HL-60 (cell line): ENCODE measurements around the gene CCDC97.

Source experiments
- DNase-seq, 2 experiments: peaks; one replicate each; pipeline ENCODE4 v3.0.0-alpha.2; 2010 to 2020; ENCODE audit warnings: low read depth in 1 of 2, low spot score in 1 of 2
- H3K27ac ChIP-seq: fragments of 250-450 bp; sonication (Bioruptor Pico); replicated peaks from 2 replicates; pipeline ENCODE4 v1.5.1; 2020; ENCODE audit warnings: mild to moderate bottlenecking, moderate library complexity
- H3K27me3 ChIP-seq: fragments of 250-450 bp; sonication (Bioruptor Pico); 2 replicates; pipeline ENCODE4 v1.5.1; 2021; ENCODE audit warnings: mild to moderate bottlenecking, moderate library complexity; ENCODE audit not compliant: insufficient read depth, poor library complexity, severe bottlenecking
- H3K4me3 ChIP-seq: replicated peaks from 2 replicates; pipeline ENCODE4 v1.5.1; 2011; ENCODE audit warnings: mild to moderate bottlenecking, control low read depth, low read length; ENCODE audit not compliant: insufficient read depth
- CTCF ChIP-seq: IDR thresholded peaks from one replicate; pipeline ENCODE4 v1.5.1; 2011; ENCODE audit warnings: low read length, control low read depth, inconsistent platforms; ENCODE audit not compliant: insufficient read depth
- GABPA ChIP-seq: IDR thresholded peaks from 2 replicates; pipeline ENCODE4 v1.6.1; 2012; ENCODE audit warnings: low read depth
- POLR2AphosphoS5 ChIP-seq: IDR thresholded peaks from 2 replicates; pipeline ENCODE4 v1.6.1; 2012; ENCODE audit warnings: low read depth
- REST ChIP-seq: IDR thresholded peaks from 2 replicates; pipeline ENCODE4 v1.6.1; 2012; ENCODE audit warnings: low read depth; ENCODE audit not compliant: insufficient replicate concordance
- SPI1 ChIP-seq: IDR thresholded peaks from 2 replicates; pipeline ENCODE4 v1.6.1; 2012; ENCODE audit warnings: low read depth, mild to moderate bottlenecking, borderline replicate concordance

Gene CCDC97

GRCh38 chr19:41311613-41312012 is 1.6 kb downstream of the CCDC97 start:
- TF ChIP-seq POLR2AphosphoS5 (no peak), REST (no peak), CTCF (no peak), SPI1 (no peak), GABPA (no peak)
- no peak for DNase-seq
- H3K4me3 ChIP-seq: no peak overlapping the region
- H3K27me3 ChIP-seq: no peaks in the 10 kb centered on the region
- H3K27ac ChIP-seq: no peak overlapping the region

- TF ChIP-seq GABPA (no peak), REST (no peak), SPI1 (no peak), CTCF (no peak), POLR2AphosphoS5 (no peak)
- no peak for DNase-seq
- Histone ChIP-seq H3K27me3 (no peaks in the 10 kb centered on the region), H3K4me3 (no peak overlapping the region), H3K27ac (no peak overlapping the region)
Observed at GRCh38 chr19:41316306-41316920, 6.4 kb downstream of the CCDC97 start.

- Histone ChIP-seq H3K27ac (no peak overlapping the region), H3K27me3 (no peaks in the 10 kb centered on the region), H3K4me3 (no peak overlapping the region)
- no peak for TF ChIP-seq POLR2AphosphoS5
- no peak for TF ChIP-seq SPI1
- no peak for TF ChIP-seq GABPA
- TF ChIP-seq REST: no peak
- no peak for TF ChIP-seq CTCF
- no peak for DNase-seq
Observed at GRCh38 chr19:41318696-41319499, 8.9 kb downstream of the CCDC97 start.
